Measurements from ENCODE around the gene FHAD1. TPM values are rescaled to one million over a fixed set of nuclear protein-coding genes. Genes with fewer than 3 reads are reported as not detected.

FHAD1 gene
- total RNA-seq, 1 donor from 2014 or later = not detected

DNA sequence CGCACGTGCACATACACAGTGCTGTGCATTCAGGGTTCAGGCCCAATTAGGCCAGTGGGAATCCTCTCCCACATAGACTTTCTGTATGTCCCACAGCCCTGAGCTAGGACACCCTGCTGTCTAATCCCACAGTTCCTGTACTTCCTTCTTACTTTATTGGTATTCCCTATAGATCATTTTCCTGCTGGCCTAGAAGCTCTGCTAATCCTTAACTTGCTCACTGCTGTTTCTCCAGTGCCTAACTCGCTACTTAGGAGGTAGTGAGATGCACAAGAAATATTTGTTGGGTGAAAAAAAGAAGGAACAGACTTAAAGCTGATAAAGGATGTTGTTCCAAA lies 34.1 kb upstream of the FHAD1 start:
- intact Hi-C loops (cut with DNase I) = loop anchor here (10.0 kb wide), 1 partner anchor 58 kb away; the partner anchor contains the start of gene TMEM51
- Histone ChIP-seq H3K27ac (peak overlapping the region; percentile 82), H3K4me1 (peaks cover 39% of the 10 kb centered on the region), H3K27me3 (no peaks in the 10 kb centered on the region), H3K36me3 (no peaks in the 10 kb centered on the region), H3K4me3 (no peak overlapping the region), H3K9me3 (no peaks in the 10 kb centered on the region)
- TF ChIP-seq, protein P1, sequence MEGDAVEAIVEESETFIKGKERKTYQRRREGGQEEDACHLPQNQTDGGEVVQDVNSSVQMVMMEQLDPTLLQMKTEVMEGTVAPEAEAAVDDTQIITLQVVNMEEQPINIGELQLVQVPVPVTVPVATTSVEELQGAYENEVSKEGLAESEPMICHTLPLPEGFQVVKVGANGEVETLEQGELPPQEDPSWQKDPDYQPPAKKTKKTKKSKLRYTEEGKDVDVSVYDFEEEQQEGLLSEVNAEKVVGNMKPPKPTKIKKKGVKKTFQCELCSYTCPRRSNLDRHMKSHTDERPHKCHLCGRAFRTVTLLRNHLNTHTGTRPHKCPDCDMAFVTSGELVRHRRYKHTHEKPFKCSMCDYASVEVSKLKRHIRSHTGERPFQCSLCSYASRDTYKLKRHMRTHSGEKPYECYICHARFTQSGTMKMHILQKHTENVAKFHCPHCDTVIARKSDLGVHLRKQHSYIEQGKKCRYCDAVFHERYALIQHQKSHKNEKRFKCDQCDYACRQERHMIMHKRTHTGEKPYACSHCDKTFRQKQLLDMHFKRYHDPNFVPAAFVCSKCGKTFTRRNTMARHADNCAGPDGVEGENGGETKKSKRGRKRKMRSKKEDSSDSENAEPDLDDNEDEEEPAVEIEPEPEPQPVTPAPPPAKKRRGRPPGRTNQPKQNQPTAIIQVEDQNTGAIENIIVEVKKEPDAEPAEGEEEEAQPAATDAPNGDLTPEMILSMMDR (IDR thresholded peaks at IDR 0.05) = no peak
- TF ChIP-seq POLR2AphosphoS5 (IDR thresholded peaks at IDR 0.05; ENCODE audit: insufficient read depth in 1 of 2, low read depth in 1 of 2) = no peak
- no peak for TF ChIP-seq POLR2A (IDR thresholded peaks at IDR 0.05)
- DNase-seq (ENCODE audit: extremely low spot score in 2 of 2) = no peak

DNA sequence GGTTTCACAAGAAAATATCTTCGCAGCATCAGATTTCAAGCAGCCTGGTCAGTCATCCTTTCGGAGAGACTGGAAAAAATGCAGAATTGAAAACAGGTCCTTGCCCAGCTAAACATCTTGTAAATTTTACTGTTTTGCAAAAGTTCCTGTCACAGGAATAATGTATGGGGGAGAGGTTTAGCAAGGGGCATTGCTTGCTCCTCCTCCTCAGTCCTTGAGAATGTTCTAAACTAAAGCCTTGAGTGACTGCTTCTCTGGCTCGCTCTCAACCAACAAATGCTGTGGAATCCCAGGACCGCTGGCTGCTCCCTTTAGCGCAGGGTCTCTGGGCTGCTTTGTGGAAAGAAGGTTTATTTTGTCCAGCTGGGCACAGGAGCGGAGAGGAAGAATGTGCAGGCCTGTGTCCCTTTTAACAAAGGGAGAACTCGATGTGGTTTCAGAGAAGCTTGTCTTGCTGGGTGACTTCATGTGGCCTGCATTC lies 33.6 kb upstream of the FHAD1 start:
- no peak for DNase-seq (ENCODE audit: extremely low spot score in 2 of 2)
- intact Hi-C loops (cut with DNase I) = loop anchor here (10.0 kb wide), 1 partner anchor 59 kb away; the partner anchor contains the start of gene TMEM51
- Histone ChIP-seq H3K4me3 (no peak overlapping the region), H3K4me1 (peaks cover 39% of the 10 kb centered on the region), H3K36me3 (no peaks in the 10 kb centered on the region), H3K27me3 (no peaks in the 10 kb centered on the region), H3K9me3 (no peaks in the 10 kb centered on the region), H3K27ac (peak overlapping the region; percentile 82)
- TF ChIP-seq POLR2A (IDR thresholded peaks at IDR 0.05) = no peak
- TF ChIP-seq, protein P1 (IDR thresholded peaks at IDR 0.05) = no peak

DNA sequence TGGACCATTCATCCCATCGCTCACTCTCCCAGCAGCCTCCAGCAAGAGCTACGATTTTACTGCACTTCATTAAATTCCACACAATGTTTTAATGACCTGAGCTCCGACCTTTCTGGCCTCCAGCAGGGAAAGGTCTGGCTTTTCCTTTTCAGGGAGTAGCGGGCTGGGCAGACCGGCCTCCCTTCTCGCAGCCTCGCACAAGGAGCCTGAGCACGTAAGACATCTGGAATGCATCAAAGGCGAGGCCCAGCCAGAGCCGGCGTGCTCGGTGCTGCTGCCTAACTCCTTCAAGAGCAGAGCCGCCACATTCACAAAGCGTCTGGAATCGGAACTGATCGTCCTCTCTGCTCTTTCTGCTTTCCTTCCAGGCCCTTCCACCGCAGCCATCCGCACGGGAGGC lies 32.5 kb upstream of the FHAD1 start:
- Histone ChIP-seq H3K27ac (peak overlapping the region; percentile 82), H3K36me3 (peaks cover 0 to 3% of the 10 kb centered on the region in 2 donors), H3K4me3 (no peak overlapping the region), H3K4me1 (peaks cover 44% of the 10 kb centered on the region), H3K9me3 (no peaks in the 10 kb centered on the region), H3K27me3 (no peaks in the 10 kb centered on the region)
- no peak for TF ChIP-seq POLR2A (IDR thresholded peaks at IDR 0.05)
- TF ChIP-seq, protein P1 (IDR thresholded peaks at IDR 0.05) = no peak
- peak in 1 of 2 donors; percentile 60 for TF ChIP-seq POLR2AphosphoS5 (IDR thresholded peaks at IDR 0.05; ENCODE audit: insufficient read depth in 1 of 2, low read depth in 1 of 2)
- intact Hi-C loops (cut with DNase I) = loop anchor here (10.0 kb wide), 1 partner anchor 60 kb away; the partner anchor contains the start of gene TMEM51
- DNase-seq (ENCODE audit: extremely low spot score in 2 of 2) = no peak

DNA sequence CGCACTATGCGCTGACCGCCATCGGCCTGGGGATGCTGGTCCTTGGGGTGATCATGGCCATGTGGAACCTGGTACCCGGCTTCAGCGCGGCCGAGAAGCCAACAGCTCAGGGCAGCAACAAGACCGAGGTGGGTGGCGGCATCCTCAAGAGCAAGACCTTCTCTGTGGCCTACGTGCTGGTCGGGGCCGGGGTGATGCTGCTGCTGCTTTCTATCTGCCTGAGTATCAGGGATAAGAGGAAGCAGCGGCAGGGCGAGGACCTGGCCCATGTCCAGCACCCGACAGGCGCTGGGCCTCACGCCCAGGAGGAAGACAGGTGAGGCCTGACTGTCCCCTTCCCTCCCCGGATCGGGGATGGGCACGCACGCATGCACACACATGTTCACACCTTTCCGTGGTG lies 31.9 kb upstream of the FHAD1 start:
- H3K36me3 ChIP-seq = peaks cover 0 to 9% of the 10 kb centered on the region in 2 donors
- peak overlapping the region; percentile 82 for H3K27ac ChIP-seq
- no peak for DNase-seq (ENCODE audit: extremely low spot score in 2 of 2)
- H3K4me3 ChIP-seq = no peak overlapping the region
- no peaks in the 10 kb centered on the region for H3K27me3 ChIP-seq
- intact Hi-C loops (cut with DNase I) = loop anchor here (10.0 kb wide), 1 partner anchor 60 kb away; the partner anchor contains the start of gene TMEM51
- peaks cover 44% of the 10 kb centered on the region for H3K4me1 ChIP-seq
- H3K9me3 ChIP-seq = no peaks in the 10 kb centered on the region
- TF ChIP-seq POLR2A (IDR thresholded peaks at IDR 0.05) (no peak), POLR2AphosphoS5 (IDR thresholded peaks at IDR 0.05; ENCODE audit: insufficient read depth in 1 of 2, low read depth in 1 of 2) (no peak)
- TF ChIP-seq, protein P1 (IDR thresholded peaks at IDR 0.05) = no peak

DNA sequence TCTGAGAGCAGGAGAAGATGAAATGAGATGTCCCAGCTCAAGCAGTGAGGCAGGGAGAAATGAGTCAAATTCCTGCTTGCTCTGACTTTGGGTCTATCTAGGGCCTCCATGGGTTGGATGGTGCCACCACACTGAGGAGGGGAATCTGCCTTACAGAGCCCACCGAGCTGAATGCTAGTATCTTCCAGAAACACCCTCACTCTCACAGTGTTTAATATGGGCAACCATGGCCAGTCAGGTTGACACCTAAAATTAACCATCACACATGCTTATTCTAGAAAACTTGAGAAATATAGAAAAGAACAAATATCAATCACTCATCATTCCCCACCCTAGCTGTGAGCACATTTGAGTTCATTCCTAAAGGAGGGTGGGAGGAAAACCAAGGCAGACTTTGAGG lies 29.4 kb upstream of the FHAD1 start:
- no peak overlapping the region for H3K27ac ChIP-seq
- no peaks in the 10 kb centered on the region for H3K27me3 ChIP-seq
- no peak overlapping the region for H3K4me3 ChIP-seq
- H3K9me3 ChIP-seq = no peaks in the 10 kb centered on the region
- TF ChIP-seq, protein P1 (IDR thresholded peaks at IDR 0.05) = no peak
- TF ChIP-seq POLR2A (IDR thresholded peaks at IDR 0.05) (no peak), POLR2AphosphoS5 (IDR thresholded peaks at IDR 0.05; ENCODE audit: insufficient read depth in 1 of 2, low read depth in 1 of 2) (no peak)
- H3K36me3 ChIP-seq = peaks cover 0 to 13% of the 10 kb centered on the region in 2 donors
- peaks cover 36% of the 10 kb centered on the region for H3K4me1 ChIP-seq
- intact Hi-C loops (cut with DNase I) = loop anchor here (10.0 kb wide), 1 partner anchor 63 kb away; the partner anchor contains the start of gene TMEM51
- DNase-seq (ENCODE audit: extremely low spot score in 2 of 2) = no peak
